Stimulated activated CD8-positive, alpha-beta memory T cell treated with anti-CD3 and anti-CD28 coated beads, Interleukin-4, amount 100 ng/mL, for 48 hours (primary cell): ENCODE data around the gene SBF2.
"Not testable (repeated sequence)": the region's sequence is repeated elsewhere in the genome, so short reads cannot be mapped to it uniquely, and the experiment has no call there.

Source experiments
- DNase-seq: peaks from one replicate; pipeline ENCODE4 v3.0.0-alpha.2; 2020

The SBF2 gene

GRCh38 chr11:10108915-10109680 lies 184.9 kb downstream of the SBF2 start:
- no peak for DNase-seq

DNA sequence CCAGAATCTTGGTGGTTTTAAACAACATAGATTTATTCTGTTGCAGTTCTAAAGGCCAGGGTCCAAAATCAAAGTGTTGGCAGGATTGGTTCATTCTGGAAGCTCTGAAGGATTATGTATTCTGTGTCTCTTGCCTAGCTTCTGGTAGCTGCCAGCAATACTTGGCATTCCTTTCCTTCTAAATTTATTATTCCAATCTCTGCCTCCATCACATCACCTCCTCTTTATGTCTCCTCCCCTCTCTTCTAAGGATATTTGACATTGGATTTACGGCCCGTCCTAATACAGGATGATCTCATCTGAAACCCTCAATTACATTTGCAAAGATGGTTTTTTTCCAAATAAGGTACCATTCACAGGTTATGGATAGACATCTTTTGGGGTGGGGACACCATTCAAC lies 186.5 kb downstream of the SBF2 start:
- DNase-seq = no peak

- no peak for DNase-seq
Measured at GRCh38 chr11:10097615-10098014, 196.4 kb downstream of the SBF2 start.

GRCh38 chr11:10096987-10097386 lies 197.0 kb downstream of the SBF2 start:
- DNase-seq = no peak

DNA sequence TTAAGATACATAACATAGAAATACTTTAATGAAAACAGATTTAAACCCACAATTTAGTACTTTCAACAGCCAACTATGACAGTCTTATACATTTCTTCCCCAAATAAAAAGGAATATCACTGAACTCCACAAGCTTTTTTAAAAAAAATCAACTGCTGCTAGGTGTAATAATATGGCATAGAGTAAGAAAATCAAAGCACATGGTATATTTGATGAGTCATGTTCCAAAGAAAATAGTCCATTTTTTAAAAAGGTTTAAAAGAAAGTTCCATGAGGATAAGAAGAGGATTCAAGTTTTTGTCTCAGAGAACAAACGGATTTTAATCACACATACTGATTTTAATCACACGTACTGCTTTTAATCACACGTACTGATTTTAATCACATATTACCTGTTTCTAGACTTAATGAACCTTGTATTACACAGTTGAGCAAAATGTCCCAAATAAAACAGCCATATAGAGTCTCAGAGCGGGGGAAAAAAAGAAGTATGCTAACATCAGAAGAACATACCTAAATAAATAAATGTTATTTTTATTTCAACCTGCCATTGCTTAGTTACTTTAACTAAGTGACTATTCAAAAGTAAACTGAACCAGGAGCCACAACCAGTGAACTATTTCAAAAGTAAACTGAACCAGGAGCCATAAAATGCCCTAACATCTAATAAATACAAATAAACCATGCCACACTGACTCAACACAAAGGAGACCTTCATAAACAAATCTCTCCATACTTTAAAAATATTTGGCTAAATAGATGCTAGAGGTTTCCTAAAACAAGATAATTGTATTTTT lies 198.4 kb downstream of the SBF2 start:
- no peak for DNase-seq

DNA sequence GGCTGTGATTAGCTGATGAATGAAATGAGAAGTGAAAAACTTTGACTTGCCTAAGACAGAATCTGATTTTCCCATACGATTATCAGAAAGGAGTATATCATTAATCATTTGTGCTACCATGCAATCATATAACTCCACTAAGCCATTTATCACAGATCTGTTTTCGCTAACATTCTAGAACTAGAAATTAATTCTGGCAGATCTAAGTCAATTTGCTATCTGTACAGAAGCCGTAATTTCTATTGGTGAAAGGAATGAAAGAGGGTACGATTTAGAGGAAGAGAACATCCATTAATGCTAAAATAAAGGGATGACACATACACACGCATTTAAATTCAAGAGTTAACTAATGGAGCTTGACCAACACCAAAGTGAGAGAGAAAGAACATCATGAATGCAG lies 201.6 kb downstream of the SBF2 start:
- no peak for DNase-seq

- no peak for DNase-seq
Measured at GRCh38 chr11:10091314-10092045, 202.5 kb downstream of the SBF2 start.

GRCh38 chr11:10087923-10088225 lies 206.1 kb downstream of the SBF2 start:
- DNase-seq = not testable (repeated sequence)

DNA sequence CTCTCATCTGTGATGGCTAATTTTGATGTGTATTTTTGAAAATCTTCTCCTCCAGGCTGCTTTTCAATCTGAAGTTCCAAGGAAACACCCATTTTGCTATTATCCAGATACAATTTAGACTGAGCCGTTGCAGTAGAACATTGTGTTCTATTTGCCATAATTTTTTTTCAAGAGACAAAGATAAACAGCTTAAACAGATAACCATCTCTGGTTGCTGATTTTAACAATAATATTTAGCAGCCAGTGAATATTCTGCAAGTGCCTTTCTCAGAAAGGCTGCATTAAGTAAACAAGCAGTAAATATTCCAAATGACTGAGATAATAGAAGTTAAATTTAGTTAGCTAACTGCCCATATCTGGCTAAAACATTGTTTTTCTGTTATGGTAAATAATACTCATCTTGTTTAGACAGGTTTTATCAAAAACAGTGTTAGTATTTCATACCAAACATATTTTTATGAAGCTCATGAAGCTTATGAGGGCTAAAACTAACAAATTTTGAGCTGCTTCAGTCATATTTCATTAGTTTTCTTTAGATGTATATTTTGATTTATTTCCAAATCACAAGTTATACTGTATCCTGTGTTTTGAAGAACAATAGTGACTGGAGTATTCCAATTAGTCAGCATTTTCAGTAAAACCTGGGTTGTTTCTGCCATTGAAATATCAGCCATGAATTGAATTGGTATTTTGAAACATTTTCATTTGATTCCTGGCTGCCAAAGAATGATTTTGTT lies 206.7 kb downstream of the SBF2 start:
- DNase-seq = no peak

DNA sequence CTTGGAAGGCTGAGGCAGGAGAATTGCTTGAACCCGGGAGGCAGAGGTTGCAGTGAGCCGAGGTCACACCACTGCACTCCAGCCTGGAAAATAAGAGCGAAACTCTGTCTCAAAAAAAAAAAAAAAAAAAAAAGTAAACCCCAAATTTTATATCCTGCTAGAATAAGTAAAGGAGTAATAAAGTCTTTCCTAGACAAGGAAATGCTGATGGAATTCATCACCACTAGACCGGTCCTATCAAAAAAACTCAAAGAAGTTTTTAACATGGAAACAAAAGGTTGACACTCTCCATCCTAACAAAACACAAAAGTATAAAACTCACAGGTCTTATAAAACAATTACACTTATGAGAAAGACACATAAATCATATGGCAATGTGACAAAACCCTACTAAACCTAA lies 213.9 kb downstream of the SBF2 start:
- DNase-seq = no peak

DNA sequence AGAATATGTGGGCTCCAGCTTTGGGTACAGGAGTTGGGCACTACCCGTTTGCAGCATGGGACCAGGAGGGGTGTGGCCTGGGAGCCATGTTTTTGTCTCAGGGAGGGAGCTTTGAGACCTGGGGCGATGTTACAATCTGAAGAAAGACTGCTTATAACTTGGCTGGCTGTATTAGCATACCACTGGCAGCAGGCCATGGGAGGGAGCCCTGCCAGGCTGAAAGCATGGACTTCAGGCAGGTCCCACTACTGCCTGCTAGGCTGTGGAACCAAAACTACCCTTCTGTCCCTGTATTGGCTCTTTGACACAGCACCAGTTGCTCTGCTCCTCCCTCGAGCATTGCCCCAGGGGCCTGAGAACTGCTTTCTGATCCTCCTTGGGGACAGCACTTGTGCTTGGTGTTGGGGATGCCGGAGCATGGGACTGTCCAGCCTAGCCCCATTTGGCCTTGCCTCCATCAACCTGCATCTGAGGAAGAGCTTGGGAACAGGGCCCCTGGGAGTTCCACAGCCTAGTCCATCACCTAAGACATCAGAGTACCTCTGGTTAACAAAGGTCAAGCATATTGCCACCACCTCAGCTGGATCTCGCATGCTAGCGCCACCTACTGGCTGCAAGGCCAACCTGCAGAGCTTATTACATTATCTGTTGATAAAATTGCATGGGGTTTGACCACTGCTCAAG lies 217.4 kb downstream of the SBF2 start:
- DNase-seq = peak; percentile 65

GRCh38 chr11:10075141-10075540 lies 218.9 kb downstream of the SBF2 start:
- DNase-seq = no peak

- no peak for DNase-seq
Measured at GRCh38 chr11:10072841-10073240, 221.2 kb downstream of the SBF2 start.

GRCh38 chr11:10072142-10072541 lies 221.9 kb downstream of the SBF2 start:
- no peak for DNase-seq

- DNase-seq = no peak
Measured at GRCh38 chr11:10067629-10068300, 226.3 kb downstream of the SBF2 start.

- DNase-seq = no peak
Measured at GRCh38 chr11:10066441-10066840, 227.6 kb downstream of the SBF2 start.

DNA sequence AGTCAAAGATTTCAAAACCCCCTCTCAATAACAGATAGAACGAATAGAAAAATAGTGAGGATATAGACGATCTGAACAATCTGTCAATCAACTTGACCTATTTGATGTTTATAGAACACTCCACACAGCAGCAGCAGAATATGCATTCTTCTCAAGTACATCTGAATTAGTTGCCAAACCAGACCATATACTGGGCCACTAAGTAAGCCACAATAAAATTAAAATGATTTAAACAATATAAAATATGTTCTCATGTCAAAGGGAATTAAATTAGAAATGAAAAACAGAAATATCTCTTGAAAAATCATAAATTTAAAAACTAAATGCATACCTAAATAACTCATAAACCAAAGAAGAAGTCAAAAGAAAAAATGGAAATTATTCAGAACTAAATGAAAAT lies 229.2 kb downstream of the SBF2 start:
- no peak for DNase-seq

- no peak for DNase-seq
Measured at GRCh38 chr11:10058356-10058755, 235.7 kb downstream of the SBF2 start.

DNA sequence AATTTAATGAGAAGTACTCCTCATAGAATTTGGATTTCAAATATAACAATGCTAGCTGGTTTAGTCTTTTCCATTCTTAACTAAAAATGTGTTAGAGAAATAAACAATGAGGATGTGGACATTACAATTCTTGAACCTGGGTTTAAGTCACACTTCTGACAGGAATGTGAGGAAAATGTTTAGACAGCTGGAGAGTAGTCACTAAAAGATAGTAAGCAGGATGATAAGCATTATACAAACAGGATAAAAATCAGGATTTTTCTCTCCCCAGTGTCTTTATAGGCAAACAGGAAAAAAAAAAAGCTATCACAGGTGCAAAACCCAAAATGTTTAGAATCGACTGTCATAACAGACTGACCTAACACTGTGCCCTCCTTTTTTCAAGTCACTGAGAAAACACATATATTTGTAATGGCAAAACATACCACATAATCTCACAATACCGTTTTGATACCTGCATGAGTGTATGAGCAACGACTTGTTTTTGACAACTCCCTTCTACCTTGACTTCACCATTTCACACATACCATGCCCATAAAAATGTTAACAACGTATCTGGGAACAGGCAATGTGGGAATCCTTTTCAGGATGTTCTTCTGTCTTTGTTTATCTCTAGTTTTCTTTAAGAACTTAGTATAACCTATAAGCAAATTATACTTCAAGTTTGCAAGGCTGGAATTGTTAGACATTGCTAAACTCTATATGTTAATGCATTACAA lies 242.0 kb downstream of the SBF2 start:
- DNase-seq = no peak

GRCh38 chr11:10050561-10050960 lies 243.5 kb downstream of the SBF2 start:
- no peak for DNase-seq

- no peak for DNase-seq
Measured at GRCh38 chr11:10049756-10050155, 244.3 kb downstream of the SBF2 start.
